Vagina (tissue), 2 donors: ENCODE data around the gene C1orf115. TPM values are rescaled to one million over a fixed set of nuclear protein-coding genes. Genes with fewer than 3 reads are reported as not detected.

Source experiments
- DNase-seq, 2 donors: peaks; one replicate each; pipeline ENCODE4 v3.0.0-alpha.2; 2017; ENCODE audit errors: extremely low spot score in 2 of 2
- H3K27ac ChIP-seq: fragments of 200-600 bp; sonication (generic); one replicate; pipeline ENCODE4 v1.5.1; 2019
- H3K27me3 ChIP-seq: fragments of 200-600 bp; sonication (generic); one replicate; pipeline ENCODE4 v1.5.1; 2019
- H3K36me3 ChIP-seq, 2 donors: fragments of 200-600 bp; sonication (generic); one replicate each; pipeline ENCODE4 v1.5.1; 2017 to 2019
- H3K4me1 ChIP-seq: fragments of 200-600 bp; sonication (generic); one replicate; pipeline ENCODE4 v1.5.1; 2019
- H3K4me3 ChIP-seq, 2 donors: fragments of 200-600 bp; sonication (generic); 1 replicate in 1 of 2; 2 replicates in 1 of 2; pipeline ENCODE4 v1.5.1; 2016 to 2019
- H3K9me3 ChIP-seq: fragments of 200-600 bp; sonication (generic); one replicate; pipeline ENCODE4 v1.5.1; 2019
- CTCF ChIP-seq, 3 experiments: fragments of 450-650 bp in 2 of 3; fragments of 200-600 bp in 1 of 3; sonication (generic) in 1 of 3; IDR thresholded peaks; one replicate each; pipeline ENCODE4 v1.5.1; 2017 to 2019; ENCODE audit warnings: antibody characterized with exemption in 3 of 3, mild to moderate bottlenecking in 2 of 3, moderate library complexity in 2 of 3
- POLR2A ChIP-seq, 2 donors: fragments of 450-650 bp; IDR thresholded peaks; one replicate each; pipeline ENCODE4 v1.6.1; 2017; ENCODE audit warnings: antibody characterized with exemption in 2 of 2, mild to moderate bottlenecking in 2 of 2, moderate library complexity in 2 of 2
- POLR2AphosphoS5 ChIP-seq, 2 donors: sonication (generic); formaldehyde crosslinking; IDR thresholded peaks; one replicate each; pipeline ENCODE4 v1.9.0; 2017; ENCODE audit warnings: antibody characterized with exemption in 2 of 2, mild to moderate bottlenecking in 2 of 2, low read depth in 1 of 2; ENCODE audit not compliant: insufficient read depth in 1 of 2
- intact Hi-C: fragments of 100-400 bp; cut with DNase I; formaldehyde crosslinking; loops from one replicate; pipeline ENCODE4 v1.15.1; 2023
- total RNA-seq: library from RNA; depleted of rRNA; stranded (reverse); fragments of >200 nt; gene quantifications from one replicate; pipeline ENCODE4 v1.2.3, GENCODE V29; 2016

C1orf115 gene
- total RNA-seq = 11.0 TPM

- peak; percentile 78 to 92 (median 84) for TF ChIP-seq CTCF (IDR thresholded peaks at IDR 0.05)
- TF ChIP-seq POLR2A (IDR thresholded peaks at IDR 0.05) = no peak
- peak; percentile 29 to 59 for TF ChIP-seq POLR2AphosphoS5 (IDR thresholded peaks at IDR 0.05; ENCODE audit: insufficient read depth in 1 of 2, low read depth in 1 of 2)
- H3K27me3 ChIP-seq = no peaks in the 10 kb centered on the region
- intact Hi-C loops = loop anchor here (5.0 kb wide), 1 partner anchor 42 kb away; no protein-coding TSS in a partner anchor
- H3K9me3 ChIP-seq = no peaks in the 10 kb centered on the region
- H3K4me3 ChIP-seq = peak within 1 kb of the TSS; percentile 65 to 71
- no peaks in the 10 kb centered on the region for H3K36me3 ChIP-seq
- DNase-seq = no peak
- no peaks in the 10 kb centered on the region for H3K4me1 ChIP-seq
- peak within 1 kb of the TSS; percentile 65 for H3K27ac ChIP-seq
Measured at GRCh38 chr1:220690140-220691052, at the start of gene C1orf115. Gene C1orf115 (plus strand): TSS chr1:220690363. CDS start chr1:220690403, 40 bp downstream.

DNA sequence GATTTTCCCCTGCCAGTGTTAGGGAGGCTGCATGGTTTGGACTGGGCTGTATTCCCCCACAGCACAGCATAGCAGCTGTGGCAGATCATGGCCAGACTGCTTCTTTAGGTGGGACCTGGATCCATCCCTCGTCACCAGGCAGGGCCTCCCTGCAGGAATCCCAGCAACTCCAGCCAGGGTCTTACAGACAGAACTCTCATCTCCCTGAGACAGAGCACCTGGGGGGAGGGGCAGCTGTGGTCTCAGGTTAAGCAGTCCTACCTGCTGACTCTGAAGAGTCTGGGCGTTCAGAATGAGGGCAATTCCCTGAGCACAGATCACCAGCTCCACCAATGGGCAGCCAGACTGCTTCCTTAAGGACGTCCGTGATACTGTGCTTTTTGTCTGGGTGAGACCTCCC lies 47.9 kb upstream of the C1orf115 start:
- Histone ChIP-seq H3K36me3 (peaks cover 0 to 10% of the 10 kb centered on the region in 2 donors), H3K27ac (no peak overlapping the region), H3K9me3 (no peaks in the 10 kb centered on the region), H3K4me3 (no peak overlapping the region), H3K27me3 (no peaks in the 10 kb centered on the region), H3K4me1 (no peaks in the 10 kb centered on the region)
- intact Hi-C loops = no loop called here
- TF ChIP-seq POLR2A (IDR thresholded peaks at IDR 0.05) (no peak), POLR2AphosphoS5 (IDR thresholded peaks at IDR 0.05; ENCODE audit: insufficient read depth in 1 of 2, low read depth in 1 of 2) (no peak), CTCF (IDR thresholded peaks at IDR 0.05) (no peak)
- DNase-seq = no peak

- no peak for TF ChIP-seq CTCF (IDR thresholded peaks at IDR 0.05)
- TF ChIP-seq POLR2AphosphoS5 (IDR thresholded peaks at IDR 0.05; ENCODE audit: insufficient read depth in 1 of 2, low read depth in 1 of 2) = no peak
- TF ChIP-seq POLR2A (IDR thresholded peaks at IDR 0.05) = no peak
- no peaks in the 10 kb centered on the region for H3K9me3 ChIP-seq
Measured at GRCh38 chr1:220652995-220653394, 37.2 kb upstream of the C1orf115 start.

DNA sequence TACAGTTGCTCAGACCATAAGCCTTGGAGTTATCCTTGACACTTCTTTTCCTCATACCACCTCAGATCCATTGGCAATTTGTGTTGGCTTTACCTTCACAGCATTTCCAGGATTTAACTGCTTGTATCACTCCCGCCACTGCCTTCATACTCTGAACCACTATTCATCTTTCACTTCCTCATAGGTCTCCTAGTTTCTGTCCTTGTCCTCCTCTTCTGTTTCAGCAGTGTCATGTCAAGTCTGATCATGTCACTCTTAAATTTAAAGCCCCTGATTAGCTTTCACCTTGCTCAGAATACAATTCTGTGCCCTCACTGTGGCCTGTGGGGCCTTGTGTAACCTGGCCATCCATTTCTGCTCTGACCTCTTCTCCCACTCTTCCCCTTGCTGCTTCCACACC lies 34.7 kb upstream of the C1orf115 start:
- H3K27me3 ChIP-seq = no peaks in the 10 kb centered on the region
- TF ChIP-seq POLR2A (IDR thresholded peaks at IDR 0.05) (no peak), POLR2AphosphoS5 (IDR thresholded peaks at IDR 0.05; ENCODE audit: insufficient read depth in 1 of 2, low read depth in 1 of 2) (no peak), CTCF (IDR thresholded peaks at IDR 0.05) (no peak)
- intact Hi-C loops = no loop called here

More at GRCh38 chr1:220652995-220653394, 37.2 kb upstream of the C1orf115 start:
- Histone ChIP-seq H3K27ac (no peak overlapping the region), H3K4me3 (no peak overlapping the region), H3K4me1 (no peaks in the 10 kb centered on the region), H3K27me3 (no peaks in the 10 kb centered on the region), H3K36me3 (peaks cover 0 to 23% of the 10 kb centered on the region in 2 donors)
- intact Hi-C loops = no loop called here
- DNase-seq = no peak

More for the DNA sequence above, 34.7 kb upstream of the C1orf115 start:
- Histone ChIP-seq H3K9me3 (no peaks in the 10 kb centered on the region), H3K4me1 (no peaks in the 10 kb centered on the region), H3K4me3 (no peak overlapping the region), H3K36me3 (peaks cover 0 to 23% of the 10 kb centered on the region in 2 donors), H3K27ac (no peak overlapping the region)
- DNase-seq = no peak
